ENCODE data around the gene EYA2.

DNA sequence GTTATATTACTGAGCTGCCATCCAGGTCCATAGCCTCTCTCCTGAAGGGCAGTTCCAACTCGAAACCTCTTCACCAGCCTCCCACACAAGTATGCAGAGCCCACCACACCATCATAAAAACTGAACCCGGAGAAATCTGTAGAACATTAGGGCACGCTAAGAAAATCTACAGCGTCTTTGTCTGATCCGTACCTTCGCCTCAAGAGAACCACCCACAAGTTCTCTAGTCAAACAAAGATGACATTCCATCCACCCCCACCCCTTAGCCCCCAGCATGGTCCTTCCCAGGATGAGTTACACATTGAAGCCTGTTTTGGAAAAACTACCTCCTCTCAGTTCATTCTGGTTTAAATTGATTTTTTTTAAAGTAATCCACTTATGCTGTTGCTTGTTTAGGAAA, 242.1 kb downstream of the EYA2 start:
- TF ChIP-seq FOXA1 (IDR thresholded peaks at IDR 0.05) (no peak), GABPA (IDR thresholded peaks at IDR 0.05 in 1 of 2, conservative IDR thresholded peaks at IDR 0.05 in 1 of 2) (no peak), EGR1 (IDR thresholded peaks at IDR 0.05; ENCODE audit: low read depth in 2 of 2) (no peak), TAF1 (conservative IDR thresholded peaks at IDR 0.05) (no peak), SP1 (IDR thresholded peaks at IDR 0.05) (no peak), YY1 (IDR thresholded peaks at IDR 0.05) (no peak)
- TF ChIP-seq, protein P1, sequence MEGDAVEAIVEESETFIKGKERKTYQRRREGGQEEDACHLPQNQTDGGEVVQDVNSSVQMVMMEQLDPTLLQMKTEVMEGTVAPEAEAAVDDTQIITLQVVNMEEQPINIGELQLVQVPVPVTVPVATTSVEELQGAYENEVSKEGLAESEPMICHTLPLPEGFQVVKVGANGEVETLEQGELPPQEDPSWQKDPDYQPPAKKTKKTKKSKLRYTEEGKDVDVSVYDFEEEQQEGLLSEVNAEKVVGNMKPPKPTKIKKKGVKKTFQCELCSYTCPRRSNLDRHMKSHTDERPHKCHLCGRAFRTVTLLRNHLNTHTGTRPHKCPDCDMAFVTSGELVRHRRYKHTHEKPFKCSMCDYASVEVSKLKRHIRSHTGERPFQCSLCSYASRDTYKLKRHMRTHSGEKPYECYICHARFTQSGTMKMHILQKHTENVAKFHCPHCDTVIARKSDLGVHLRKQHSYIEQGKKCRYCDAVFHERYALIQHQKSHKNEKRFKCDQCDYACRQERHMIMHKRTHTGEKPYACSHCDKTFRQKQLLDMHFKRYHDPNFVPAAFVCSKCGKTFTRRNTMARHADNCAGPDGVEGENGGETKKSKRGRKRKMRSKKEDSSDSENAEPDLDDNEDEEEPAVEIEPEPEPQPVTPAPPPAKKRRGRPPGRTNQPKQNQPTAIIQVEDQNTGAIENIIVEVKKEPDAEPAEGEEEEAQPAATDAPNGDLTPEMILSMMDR (IDR thresholded peaks at IDR 0.05; ENCODE audit: low read depth, low read length, missing input control), result no peak
- TF ChIP-seq, protein P2, sequence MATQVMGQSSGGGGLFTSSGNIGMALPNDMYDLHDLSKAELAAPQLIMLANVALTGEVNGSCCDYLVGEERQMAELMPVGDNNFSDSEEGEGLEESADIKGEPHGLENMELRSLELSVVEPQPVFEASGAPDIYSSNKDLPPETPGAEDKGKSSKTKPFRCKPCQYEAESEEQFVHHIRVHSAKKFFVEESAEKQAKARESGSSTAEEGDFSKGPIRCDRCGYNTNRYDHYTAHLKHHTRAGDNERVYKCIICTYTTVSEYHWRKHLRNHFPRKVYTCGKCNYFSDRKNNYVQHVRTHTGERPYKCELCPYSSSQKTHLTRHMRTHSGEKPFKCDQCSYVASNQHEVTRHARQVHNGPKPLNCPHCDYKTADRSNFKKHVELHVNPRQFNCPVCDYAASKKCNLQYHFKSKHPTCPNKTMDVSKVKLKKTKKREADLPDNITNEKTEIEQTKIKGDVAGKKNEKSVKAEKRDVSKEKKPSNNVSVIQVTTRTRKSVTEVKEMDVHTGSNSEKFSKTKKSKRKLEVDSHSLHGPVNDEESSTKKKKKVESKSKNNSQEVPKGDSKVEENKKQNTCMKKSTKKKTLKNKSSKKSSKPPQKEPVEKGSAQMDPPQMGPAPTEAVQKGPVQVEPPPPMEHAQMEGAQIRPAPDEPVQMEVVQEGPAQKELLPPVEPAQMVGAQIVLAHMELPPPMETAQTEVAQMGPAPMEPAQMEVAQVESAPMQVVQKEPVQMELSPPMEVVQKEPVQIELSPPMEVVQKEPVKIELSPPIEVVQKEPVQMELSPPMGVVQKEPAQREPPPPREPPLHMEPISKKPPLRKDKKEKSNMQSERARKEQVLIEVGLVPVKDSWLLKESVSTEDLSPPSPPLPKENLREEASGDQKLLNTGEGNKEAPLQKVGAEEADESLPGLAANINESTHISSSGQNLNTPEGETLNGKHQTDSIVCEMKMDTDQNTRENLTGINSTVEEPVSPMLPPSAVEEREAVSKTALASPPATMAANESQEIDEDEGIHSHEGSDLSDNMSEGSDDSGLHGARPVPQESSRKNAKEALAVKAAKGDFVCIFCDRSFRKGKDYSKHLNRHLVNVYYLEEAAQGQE (IDR thresholded peaks at IDR 0.05), result no peak
- TF ChIP-seq, protein P3, sequence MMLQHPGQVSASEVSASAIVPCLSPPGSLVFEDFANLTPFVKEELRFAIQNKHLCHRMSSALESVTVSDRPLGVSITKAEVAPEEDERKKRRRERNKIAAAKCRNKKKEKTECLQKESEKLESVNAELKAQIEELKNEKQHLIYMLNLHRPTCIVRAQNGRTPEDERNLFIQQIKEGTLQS (IDR thresholded peaks at IDR 0.05), result no peak
